ENCODE results near the gene SPATA9. TPM values are rescaled to one million over a fixed set of nuclear protein-coding genes. Genes with fewer than 3 reads are reported as not detected.

SPATA9 gene
- total RNA-seq, 1 experiment from 2014 or later = 0.34 TPM

- ChIA-PET CTCF (interaction anchor here (0.6 kb wide), 1 partner anchor 128 kb away, joined by 3 read pairs; no protein-coding TSS in a partner anchor), POLR2A (no interaction called here)
- Histone ChIP-seq H3K4me1 (peaks cover 6% of the 10 kb centered on the region; the same call in 1 of the 2 replicates), H3K9me3 (no peaks in the 10 kb centered on the region), H3K27me3 (replicated peaks; ENCODE audit: control insufficient read depth, insufficient read depth, low read length) (no peaks in the 10 kb centered on the region), H3K36me3 (ENCODE audit: control insufficient read depth, insufficient read depth, low read length) (no peaks in the 10 kb centered on the region), H3K4me3 (ENCODE audit: low read depth, low read length) (no peak overlapping the region)
- no TSS peak for BruUV-seq (replicated peaks)
- TF ChIP-seq CTCF (IDR thresholded peaks at IDR 0.05; ENCODE audit: insufficient read depth in 1 of 2, low read depth in 1 of 2, low read length in 1 of 2, severe bottlenecking in 1 of 2, unreplicated experiment in 1 of 2) = no peak
- H3K36me3 Mint-ChIP-seq (ENCODE audit: insufficient read depth, unreplicated experiment) = no peaks in the 10 kb centered on the region
- H3K9me3 Mint-ChIP-seq (ENCODE audit: unreplicated experiment) = no peaks in the 10 kb centered on the region
- H3K27ac Mint-ChIP-seq (ENCODE audit: unreplicated experiment) = no peak overlapping the region
- no peak overlapping the region for H3K4me3 Mint-ChIP-seq (ENCODE audit: unreplicated experiment)
- no peak for DNase-seq
- intact Hi-C loops (cut with micrococcal nuclease; ENCODE audit: unreplicated experiment) = no loop called here
- H3K4me1 Mint-ChIP-seq (ENCODE audit: low read depth, unreplicated experiment) = no peaks in the 10 kb centered on the region
- no peaks in the 10 kb centered on the region for H3K27me3 Mint-ChIP-seq (ENCODE audit: insufficient read depth, unreplicated experiment)
These were observed 29.9 kb downstream of the SPATA9 start for GRCh38 chr5:95652849-95653248.

- Histone ChIP-seq H3K9me3 (no peaks in the 10 kb centered on the region), H3K4me3 (ENCODE audit: low read depth, low read length) (no peak overlapping the region), H3K4me1 (peaks cover 8% of the 10 kb centered on the region; the same call in 1 of the 2 replicates), H3K27me3 (replicated peaks; ENCODE audit: control insufficient read depth, insufficient read depth, low read length) (no peaks in the 10 kb centered on the region), H3K36me3 (ENCODE audit: control insufficient read depth, insufficient read depth, low read length) (no peaks in the 10 kb centered on the region)
- Mint-ChIP-seq H3K36me3 (ENCODE audit: insufficient read depth, unreplicated experiment) (peaks cover 7% of the 10 kb centered on the region), H3K4me1 (ENCODE audit: low read depth, unreplicated experiment) (no peaks in the 10 kb centered on the region), H3K9me3 (ENCODE audit: unreplicated experiment) (no peaks in the 10 kb centered on the region), H3K27me3 (ENCODE audit: insufficient read depth, unreplicated experiment) (no peaks in the 10 kb centered on the region), H3K27ac (ENCODE audit: unreplicated experiment) (no peak overlapping the region), H3K4me3 (ENCODE audit: unreplicated experiment) (no peak overlapping the region)
- no TSS peak for BruUV-seq (replicated peaks)
- CTCF ChIA-PET = no interaction called here
- POLR2A ChIA-PET = no interaction called here
- TF ChIP-seq CTCF (IDR thresholded peaks at IDR 0.05; ENCODE audit: insufficient read depth in 1 of 2, low read depth in 1 of 2, low read length in 1 of 2, severe bottlenecking in 1 of 2, unreplicated experiment in 1 of 2) = no peak
- intact Hi-C loops (cut with micrococcal nuclease; ENCODE audit: unreplicated experiment) = loop anchor here (5.0 kb wide), 1 partner anchor 687 kb away; no protein-coding TSS in a partner anchor
- DNase-seq = no peak
These were observed 32.8 kb downstream of the SPATA9 start for GRCh38 chr5:95649842-95650620.

GRCh38 chr5:95649274-95649673 is 33.5 kb downstream of the SPATA9 start:
- Histone ChIP-seq H3K4me3 (ENCODE audit: low read depth, low read length) (no peak overlapping the region), H3K36me3 (ENCODE audit: control insufficient read depth, insufficient read depth, low read length) (no peaks in the 10 kb centered on the region), H3K4me1 (peaks cover 8% of the 10 kb centered on the region; the same call in 1 of the 2 replicates), H3K9me3 (no peaks in the 10 kb centered on the region), H3K27me3 (replicated peaks; ENCODE audit: control insufficient read depth, insufficient read depth, low read length) (no peaks in the 10 kb centered on the region)
- no peak for DNase-seq
- TF ChIP-seq CTCF (IDR thresholded peaks at IDR 0.05; ENCODE audit: insufficient read depth in 1 of 2, low read depth in 1 of 2, low read length in 1 of 2, severe bottlenecking in 1 of 2, unreplicated experiment in 1 of 2) = no peak
- Mint-ChIP-seq H3K36me3 (ENCODE audit: insufficient read depth, unreplicated experiment) (peaks cover 7% of the 10 kb centered on the region), H3K27me3 (ENCODE audit: insufficient read depth, unreplicated experiment) (no peaks in the 10 kb centered on the region), H3K4me1 (ENCODE audit: low read depth, unreplicated experiment) (peaks cover 4% of the 10 kb centered on the region), H3K9me3 (ENCODE audit: unreplicated experiment) (no peaks in the 10 kb centered on the region), H3K4me3 (ENCODE audit: unreplicated experiment) (no peak overlapping the region), H3K27ac (ENCODE audit: unreplicated experiment) (no peak overlapping the region)
- intact Hi-C loops (cut with micrococcal nuclease; ENCODE audit: unreplicated experiment) = loop anchor here (5.0 kb wide), 1 partner anchor 688 kb away; no protein-coding TSS in a partner anchor
- ChIA-PET POLR2A (no interaction called here), CTCF (no interaction called here)
- BruUV-seq (replicated peaks) = no TSS peak

Data from Caco-2 (cell line).